HG02678 (cell line): ENCODE measurements around the gene MRPL20.
"Not testable (repeated sequence)": the region's sequence is repeated elsewhere in the genome, so short reads cannot be mapped to it uniquely, and the experiment has no call there.

Experiments used
- ATAC-seq: cut with Tn5 transposase; IDR thresholded peaks from one replicate; pipeline ENCODE4 v1.9.1; 2021; ENCODE audit warnings: mild to moderate bottlenecking, moderate library complexity; ENCODE audit not compliant: unreplicated experiment

Gene MRPL20

DNA sequence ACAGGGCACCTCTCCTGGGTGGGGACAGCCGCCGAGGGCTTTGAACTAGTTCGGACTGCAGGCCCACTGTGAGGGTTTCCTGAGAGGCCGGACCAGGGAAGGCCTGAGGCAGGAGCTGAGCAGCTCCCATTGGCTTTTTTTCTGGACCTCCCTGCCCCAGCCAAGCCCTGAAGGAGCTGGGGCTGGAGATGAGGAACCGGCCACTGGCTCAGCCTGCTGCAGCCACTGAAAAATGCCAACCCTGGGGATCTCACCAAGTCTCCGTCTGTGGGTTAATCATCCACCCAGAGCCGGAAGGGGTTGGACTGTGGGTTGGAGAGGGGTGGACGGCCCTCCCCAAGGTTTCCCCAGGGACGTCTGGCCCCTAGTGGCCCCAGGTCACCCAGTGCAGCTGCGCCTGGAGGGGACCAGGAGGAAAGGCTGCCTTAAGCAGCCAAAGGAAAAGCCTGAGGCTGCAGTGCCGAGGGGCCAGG, 30.8 kb upstream of the MRPL20 start:
- ATAC-seq = peak; percentile 56

DNA sequence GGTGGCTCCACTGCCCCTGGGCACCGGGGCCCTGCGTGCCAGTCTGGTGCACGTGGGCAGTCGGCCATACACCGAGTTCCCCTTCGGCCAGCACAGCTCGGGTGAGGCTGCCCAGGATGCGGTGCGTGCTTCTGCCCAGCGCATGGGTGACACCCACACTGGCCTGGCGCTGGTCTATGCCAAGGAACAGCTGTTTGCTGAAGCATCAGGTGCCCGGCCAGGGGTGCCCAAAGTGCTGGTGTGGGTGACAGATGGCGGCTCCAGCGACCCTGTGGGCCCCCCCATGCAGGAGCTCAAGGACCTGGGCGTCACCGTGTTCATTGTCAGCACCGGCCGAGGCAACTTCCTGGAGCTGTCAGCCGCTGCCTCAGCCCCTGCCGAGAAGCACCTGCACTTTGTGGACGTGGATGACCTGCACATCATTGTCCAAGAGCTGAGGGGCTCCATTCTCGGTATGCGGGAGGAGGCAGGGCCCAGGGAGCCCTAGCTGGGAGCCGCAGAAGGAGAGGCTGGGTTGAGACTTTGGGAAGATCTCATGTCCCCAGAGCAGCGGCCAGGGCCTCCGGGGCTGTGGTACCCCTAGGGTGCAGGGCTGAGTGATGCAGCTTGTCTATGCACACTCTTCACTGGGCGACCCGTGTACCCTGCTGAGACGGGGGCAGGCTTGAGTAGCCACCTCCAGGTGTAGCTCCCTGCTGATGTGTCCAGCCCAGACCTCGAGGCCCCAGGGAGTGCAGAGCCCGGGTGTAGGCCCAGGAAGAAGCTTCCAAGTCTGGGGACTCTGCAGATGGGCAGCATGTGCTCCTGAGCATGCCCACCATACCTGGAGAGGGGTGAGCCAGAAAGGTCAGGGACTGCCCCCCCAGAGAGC, 30.2 kb upstream of the MRPL20 start:
- no peak for ATAC-seq

DNA sequence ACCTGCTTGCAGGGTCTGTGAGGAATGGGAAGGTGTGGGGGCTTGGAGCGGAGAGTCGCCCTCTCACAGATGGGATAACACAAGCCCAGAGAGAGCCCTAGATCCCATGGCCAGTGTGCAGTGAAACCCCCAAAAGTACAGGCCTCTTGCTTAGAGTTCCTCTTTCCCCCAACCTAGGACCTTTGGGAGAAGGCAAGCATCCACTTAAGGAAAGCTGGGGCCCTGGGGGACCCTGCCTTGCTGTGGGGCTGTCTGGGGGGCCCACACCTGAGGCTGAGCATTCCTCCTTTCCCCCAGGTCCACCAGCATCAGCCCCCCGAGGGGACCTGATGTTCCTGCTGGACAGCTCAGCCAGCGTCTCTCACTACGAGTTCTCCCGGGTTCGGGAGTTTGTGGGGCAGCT, 29.5 kb upstream of the MRPL20 start:
- ATAC-seq = no peak

DNA sequence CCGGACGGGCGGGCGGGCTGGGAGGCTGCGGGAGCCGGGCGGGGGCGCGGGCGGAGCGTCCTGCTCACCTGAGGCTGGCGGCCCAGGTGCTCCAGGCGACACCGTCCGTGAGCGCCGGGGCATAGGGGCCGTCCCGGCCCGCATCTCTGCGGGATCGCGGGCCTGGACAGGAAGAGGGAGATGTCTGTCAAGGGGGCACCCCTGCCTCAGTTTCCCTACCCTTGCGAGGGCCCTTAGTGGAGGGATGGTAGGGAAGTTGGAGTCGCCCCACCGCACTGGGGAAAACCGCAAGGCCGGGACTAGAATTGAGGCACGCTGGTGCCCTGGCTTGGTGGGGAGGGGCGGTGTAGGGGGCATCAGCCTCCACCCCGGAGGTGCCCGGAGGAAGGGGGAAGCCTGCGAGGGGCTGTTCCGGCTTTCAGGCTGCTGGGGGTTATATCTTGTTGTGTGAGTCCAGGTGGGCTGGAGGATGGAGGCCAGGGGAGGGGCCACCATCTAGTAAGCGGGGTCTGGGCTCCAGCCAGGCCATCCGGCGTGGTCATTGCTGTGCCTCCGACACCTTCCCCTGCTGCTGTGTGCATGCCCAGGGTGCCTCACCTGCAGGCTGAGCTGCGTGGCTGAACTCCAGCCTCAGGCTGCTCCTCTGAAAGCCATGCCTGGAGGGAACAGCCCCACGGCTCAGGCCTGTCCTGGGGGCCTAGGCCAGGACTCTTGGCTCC, 29.0 kb upstream of the MRPL20 start:
- ATAC-seq = no peak

DNA sequence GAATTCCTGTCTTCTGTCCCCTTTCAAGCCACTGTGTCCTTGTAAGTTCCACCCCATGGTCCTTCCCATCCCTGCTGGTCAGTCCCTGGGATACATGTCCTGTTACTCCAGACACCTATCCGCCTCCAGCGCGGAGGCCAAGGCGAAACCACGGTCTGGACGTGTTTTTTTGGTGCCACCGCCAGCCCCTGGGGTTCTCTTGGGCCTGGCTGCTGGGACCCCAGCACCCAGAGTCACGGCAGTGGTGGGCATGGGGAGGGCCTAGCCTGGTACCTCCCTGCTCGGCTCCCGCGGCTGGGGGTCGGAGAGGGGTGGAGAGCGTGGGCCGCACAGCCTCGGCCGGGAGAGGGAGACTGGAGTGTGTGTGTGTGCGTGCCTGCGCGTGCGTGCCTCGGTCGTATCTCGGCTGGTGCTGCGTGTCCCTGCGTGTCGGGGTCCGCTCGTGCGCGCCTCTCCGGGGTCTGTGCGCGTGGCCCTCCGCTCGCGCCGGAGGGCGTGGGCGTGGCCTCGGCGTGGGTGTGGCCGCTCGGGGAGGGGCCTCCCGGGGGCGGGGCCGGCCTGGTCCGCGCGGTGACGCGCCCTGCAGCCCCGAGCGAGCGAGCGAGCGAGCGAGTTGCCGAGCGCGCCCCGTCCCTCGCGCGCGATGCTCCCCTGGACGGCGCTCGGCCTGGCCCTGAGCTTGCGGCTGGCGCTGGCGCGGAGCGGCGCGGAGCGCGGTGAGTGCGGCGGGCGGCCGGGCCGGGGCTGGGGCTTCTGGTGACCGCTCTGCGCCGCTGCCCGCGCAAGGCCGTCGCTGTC, 28.2 kb upstream of the MRPL20 start, which contains the start of gene VWA1:
VWA1 (plus strand) TSS at position 585 of the 798 bp plus-strand sequence; CDS start at position 644, 59 bp downstream.
- peak; percentile 42 for ATAC-seq

DNA sequence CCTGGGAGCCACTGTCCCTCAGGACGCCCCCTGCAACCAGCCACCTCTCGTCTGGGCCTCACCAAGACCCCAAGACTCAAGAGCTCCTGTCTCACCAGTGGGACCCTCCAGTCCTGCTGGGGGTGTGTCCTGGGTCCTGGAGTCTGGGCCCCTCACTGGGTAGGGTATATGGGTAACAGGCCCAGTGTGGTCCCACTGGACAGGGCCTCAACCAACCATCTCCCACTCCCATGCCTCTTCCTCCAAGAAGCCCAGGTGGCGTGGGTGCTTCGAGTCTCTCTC, 27.7 kb upstream of the MRPL20 start:
- ATAC-seq = no peak

DNA sequence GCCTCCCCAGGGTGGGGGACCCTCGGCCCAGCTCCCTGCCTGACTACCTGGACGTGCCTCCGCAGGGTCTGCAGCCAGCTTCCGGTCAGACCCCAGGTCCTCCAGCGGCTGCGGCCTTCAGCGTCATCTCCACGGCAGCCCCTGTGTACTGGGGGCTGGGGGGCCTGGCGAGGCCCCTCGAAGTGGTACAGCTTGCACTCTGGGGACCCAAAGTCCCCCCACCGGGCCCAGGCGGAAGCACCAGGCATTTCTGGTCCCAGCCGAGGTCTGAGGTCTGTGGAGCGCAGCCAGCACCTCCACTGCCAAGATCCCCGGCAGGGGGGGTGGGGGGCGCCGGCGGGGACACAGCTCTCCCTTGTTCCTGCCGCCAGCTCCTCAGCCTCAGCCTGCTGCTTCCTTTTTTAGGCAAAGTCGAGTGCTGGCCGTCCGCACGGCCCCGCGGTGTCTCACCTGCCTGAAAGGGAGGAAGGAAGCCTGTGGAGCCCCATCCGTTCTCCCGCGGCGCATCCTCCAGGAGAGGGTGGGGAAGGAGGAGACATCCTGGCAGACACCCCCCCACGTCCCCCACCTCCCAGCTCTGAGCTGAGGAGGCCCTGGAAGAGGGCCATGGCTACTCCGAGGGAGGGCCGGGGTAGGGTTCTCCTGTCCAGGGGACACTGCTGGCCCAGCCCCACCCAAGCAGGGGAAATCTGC, 27.2 kb upstream of the MRPL20 start:
- no peak for ATAC-seq

DNA sequence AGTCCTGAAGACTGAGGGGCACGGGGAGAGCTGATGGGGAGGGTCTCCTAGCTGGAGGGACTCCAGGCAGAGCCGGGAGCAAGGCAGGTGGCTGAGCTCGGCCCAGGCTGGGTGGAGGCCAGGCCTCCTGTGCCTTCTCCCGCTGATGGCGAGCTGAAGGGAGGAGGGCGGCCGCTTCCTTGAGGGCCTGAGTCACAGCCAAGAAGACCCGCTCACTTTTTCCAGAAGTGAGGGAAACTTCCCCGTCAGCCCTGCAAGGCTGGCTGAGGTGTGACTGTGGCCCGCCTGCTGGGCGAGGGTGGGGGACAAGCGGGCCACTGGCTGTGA, 26.7 kb upstream of the MRPL20 start:
- no peak for ATAC-seq

DNA sequence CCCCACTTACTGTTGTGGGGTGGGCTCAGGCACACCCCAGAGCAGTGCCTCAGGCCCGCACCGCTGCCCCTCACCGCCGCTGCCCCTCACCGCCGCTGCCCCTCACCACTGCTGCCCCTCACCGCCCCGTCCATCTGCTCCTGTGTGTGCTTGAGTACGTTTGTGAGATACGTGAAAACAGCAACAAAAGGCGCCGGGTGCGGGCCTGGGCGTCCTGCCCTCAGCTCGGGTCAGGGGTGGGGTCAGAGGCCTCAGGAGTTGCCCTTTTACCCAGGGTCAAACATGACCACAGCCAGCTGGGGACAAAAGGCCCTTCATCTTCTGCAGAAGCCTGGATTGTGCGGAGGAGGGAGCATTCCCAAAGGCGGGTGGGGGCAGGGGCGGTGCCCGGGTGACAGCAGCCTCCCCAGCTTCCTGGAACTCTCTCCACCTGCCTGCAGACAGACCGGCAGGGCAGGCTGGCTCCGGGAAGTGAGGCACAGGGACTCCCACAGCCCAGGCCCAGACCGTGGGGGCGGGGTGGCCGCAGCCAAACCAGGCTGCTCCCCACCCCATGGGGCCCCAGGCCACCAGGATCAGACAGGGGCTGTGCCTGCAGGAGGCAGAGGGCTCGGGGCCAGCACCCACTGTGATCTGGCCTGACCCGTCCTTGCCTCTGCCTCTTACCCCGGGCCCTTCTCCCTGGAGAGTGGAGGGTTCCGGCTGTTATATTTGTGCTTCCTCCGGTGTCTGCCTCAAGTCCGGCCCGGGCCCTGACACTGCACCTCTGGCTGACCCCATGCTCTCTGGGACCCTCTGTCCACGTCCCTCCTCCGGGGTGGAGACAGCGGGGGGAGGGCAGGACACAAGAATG, 26.1 kb upstream of the MRPL20 start:
- ATAC-seq = no peak

DNA sequence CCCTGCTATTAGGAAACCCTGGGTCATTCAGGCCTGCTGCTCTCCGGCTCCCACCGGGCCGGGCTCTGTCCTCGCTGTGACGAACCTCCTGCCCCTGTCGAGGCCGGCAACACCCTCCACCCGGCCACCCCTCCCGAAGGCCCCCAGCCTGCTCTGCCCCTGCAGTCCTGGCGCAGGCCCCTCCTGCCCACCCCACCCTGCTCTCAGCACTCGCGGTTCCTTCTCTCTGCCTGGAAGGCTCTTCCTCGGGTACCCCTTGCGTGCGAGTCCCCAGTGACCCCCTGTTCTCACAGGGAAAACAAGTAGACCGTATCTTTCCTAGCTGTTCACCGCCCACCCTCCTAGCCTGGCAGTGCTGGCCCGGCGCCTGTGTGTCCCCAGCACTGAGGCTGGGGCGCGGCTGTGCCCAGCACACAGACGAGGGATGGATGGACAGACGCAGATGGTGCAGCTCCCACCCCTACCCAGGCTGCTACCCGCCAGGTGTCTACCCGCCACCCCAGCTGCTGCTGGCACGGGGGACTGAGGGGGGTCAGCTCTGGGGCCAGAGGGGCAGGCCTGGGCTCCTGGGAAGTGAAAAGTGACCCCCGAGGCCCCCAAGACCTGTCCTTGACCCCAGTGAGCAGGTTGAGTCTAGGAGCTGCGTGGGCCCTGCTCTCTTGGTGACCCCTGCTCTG, 25.3 kb upstream of the MRPL20 start:
- no peak for ATAC-seq

DNA sequence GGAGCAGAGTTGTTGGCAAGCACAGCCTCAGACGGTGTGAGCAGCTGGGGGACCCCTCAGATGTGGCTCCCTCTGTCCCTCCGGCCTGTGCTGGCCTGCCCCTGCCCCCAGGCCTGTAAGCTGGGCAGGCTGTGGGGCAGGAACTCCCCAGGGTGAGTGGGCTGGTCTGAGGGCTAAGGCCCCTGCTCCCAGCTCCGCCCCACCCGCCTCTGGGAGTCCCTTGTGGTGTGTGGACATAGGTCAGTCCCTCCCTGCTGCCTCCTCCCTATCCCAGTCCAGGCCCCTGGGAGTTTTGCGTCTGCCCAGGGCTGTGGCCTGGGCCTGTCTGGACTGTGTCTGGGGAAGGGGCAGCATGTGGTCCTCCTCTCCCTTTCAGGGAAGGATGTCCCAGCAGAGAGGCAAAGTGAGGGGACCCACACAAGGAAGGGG, 24.8 kb upstream of the MRPL20 start:
- ATAC-seq = no peak

DNA sequence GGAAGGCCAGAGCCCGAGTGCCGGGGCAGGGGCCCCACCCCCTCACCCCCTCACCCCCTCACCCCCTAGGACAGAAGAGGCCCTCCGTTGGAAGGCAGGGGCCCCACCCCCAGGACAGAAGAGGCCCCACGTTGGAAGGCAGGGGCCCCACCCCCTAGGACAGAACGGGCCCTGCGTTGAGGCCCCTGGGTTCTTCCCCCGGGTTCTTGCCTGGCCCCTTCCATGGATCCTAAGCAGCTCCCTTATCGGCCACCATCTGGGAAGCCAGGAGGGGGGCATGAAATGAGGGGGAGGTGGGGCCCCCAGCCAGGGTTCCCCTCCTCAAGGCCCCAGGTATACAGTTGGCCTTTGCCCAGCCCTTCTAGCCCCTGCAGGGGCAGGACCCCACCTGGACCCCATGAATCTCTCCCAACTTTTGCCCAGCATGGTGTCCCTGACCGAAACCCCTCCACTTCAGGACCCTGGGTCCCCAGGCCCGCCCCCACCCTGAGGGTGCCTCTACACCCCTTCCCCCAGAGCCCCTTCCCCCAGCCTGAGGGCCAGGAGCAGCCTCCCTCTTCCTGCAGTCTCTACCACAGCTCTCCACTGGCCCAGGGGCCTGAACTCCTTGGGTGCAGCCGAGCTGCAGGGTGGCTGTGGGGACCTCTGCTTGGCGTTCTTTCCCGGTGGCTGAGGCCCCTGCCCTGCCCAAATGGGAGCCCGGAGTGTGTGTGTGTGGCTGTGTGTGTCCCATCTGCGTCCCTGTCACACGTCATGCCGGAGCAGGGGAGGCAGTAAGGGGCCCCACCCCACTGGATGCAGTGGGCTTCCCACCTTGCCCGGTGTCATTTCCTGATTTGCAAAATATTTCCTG, 24.1 kb upstream of the MRPL20 start:
- no peak for ATAC-seq

DNA sequence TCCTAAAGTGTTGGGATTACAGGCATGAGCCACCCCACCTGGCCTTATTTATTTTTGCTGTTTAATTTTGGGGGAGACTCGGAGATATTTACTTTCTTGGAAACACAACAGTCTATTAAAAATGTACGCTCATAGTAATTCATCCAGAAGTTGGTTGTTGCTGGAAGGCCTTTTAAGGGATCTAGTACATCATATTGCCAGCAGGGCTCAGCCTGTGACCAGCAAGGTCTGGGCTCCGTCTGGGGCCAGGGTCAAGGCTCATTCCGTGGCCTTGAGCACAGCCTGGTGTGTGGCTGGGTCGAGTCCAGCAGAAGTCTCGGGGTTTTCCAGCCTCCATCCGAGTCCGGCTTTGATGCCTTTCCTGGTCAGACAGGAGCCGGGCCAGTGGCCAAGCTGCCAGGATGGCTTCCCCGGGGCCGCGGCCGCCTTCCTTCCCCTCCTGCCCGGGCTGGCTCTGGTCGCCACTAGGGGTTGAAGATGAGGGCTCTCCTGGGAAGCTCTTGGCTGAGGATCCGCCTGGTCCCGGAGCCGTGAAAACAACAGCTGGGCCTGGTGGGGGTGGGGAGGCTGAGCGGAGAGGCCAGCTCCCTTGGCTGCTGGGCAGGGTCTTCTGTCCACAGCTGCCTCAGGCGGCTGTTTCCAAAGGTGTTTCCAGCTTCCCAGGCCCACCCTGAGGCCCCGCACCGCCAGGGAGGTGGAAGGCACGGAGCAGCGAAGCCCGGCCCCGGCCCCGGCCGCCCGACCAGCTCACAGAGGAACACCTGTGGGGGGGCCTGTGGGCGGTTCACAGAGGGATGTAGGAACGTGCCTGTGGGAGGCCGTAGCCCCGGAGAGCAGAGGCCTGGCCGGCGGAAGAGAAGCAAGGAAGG, 23.3 kb upstream of the MRPL20 start:
- no peak for ATAC-seq

DNA sequence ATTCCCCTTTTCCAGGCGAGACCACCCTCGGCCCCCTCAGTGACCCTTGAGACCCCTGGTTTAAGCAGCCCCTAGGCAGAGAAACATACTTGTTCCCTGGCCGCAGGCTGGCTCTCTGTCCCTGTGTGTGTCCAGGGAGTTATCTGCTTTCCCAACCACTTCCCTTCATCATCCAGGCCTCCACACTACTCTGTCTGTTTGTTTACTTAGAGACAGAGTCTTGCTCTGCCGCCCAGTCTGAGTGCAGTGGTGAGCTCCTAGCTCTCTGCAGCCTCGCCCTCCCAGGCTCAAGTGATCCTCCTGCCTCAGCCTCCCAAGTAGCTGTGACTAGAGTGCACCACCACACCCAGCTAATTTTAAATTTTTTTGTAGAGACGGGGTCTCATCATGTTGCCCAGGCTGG, 22.6 kb upstream of the MRPL20 start:
- no peak for ATAC-seq

DNA sequence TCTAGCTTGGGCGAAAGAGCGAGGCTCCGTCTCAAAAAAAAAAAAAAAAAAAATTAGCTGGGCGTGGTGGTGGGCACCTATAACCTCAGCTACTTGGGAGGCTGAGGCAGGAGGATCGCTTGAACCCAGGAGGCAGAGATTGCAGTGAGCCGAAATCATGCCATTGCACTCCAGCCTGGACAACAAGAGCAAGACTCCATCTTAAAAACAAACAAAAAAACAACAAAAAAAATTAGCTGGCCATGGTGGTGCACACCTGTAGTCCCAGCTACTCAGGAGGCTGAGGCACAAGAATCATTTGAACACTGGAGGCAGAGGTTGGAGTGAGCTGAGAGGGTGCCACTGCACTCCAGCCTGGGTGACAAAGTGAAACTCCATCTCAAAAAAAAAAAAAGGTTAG, 21.9 kb upstream of the MRPL20 start:
- ATAC-seq = not testable (repeated sequence)

DNA sequence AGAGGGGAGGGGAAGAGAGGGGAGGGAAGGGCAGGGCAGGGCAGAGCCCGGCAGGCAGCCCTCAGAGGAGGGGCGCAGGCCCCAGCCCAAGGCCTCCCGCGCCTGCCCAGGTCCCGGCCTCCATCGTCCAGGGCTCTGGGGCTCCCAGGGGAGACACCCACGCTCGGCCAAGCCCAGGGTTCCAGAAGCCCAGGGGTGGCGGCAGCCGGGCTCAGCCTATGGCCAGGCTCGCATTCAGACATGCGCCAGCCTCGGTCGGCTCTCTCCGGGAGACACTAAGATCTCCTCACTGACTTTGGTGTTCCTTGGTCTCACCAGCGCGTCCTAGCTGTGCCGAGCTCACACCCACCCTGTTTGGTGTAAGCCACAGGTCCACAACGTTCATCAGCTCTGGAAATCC, 21.1 kb upstream of the MRPL20 start:
- ATAC-seq = no peak

DNA sequence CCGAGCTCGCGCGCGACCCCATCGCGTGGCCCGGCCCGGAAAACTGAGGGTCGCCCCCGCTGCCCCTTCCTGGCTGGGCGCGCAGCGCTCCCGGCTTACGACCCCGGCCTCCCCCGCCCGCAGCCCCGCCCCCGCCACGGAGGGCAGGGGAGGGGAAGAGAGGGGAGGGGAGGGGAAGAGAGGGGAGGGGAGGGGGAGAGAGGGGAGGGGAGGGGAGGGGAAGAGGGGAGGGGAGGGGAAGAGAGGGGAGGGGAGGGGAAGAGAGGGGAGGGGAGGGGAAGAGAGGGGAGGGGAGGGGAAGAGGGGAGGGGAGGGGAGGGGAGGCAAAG, 20.7 kb upstream of the MRPL20 start:
- ATAC-seq = no peak
